ENCODE results near the gene THRAP3.
"Not testable (repeated sequence)": the region's sequence is repeated elsewhere in the genome, so short reads cannot be mapped to it uniquely, and the experiment has no call there.

The THRAP3 gene

GRCh38 chr1:36238433-36238832 lies 14.2 kb downstream of the THRAP3 start:
- TF ChIP-seq CTCF (IDR thresholded peaks at IDR 0.05; ENCODE audit: low read depth, low read length): no peak
- no peak for DNase-seq (ENCODE audit: extremely low read depth, low read depth)

- TF ChIP-seq CTCF (IDR thresholded peaks at IDR 0.05; ENCODE audit: low read depth, low read length): no peak
- DNase-seq (ENCODE audit: extremely low read depth, low read depth): no peak
These were observed 15.8 kb downstream of the THRAP3 start for GRCh38 chr1:36239941-36240637.

GRCh38 chr1:36247538-36247937 lies 23.3 kb downstream of the THRAP3 start:
- DNase-seq (ENCODE audit: extremely low read depth, low read depth): no peak
- no peak for TF ChIP-seq CTCF (IDR thresholded peaks at IDR 0.05; ENCODE audit: low read depth, low read length)

DNA sequence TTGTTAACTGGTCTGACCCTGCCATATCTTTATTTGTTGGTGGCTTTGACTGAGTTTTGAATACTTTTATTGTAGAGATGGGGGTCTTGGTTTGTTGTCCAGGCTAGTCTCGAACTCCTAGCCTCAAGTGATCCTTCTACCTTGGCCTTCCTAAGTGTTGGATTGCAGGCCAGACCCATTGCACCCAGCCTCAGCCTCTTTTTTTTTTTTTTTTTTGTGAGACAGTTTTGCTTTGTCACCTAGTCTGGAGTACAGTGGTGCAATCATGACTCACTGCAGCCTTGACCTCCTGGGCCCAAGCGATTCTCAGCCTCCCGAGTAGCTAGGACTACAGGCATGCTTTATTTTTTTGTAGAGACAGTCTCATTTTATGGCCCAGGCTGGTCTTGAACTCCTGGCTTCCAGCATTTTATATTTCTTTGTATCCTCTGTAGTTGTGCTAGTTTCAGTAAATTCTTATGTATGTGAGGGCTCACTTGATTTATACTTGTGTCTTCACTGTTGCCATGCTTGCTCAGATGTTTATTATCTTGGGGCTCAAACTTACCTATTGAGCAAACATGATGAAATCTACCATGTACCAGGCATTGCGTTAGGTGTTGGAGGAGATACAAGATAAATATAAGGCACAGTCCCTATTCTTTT lies 24.1 kb downstream of the THRAP3 start:
- no peak for TF ChIP-seq CTCF (IDR thresholded peaks at IDR 0.05; ENCODE audit: low read depth, low read length)

DNA sequence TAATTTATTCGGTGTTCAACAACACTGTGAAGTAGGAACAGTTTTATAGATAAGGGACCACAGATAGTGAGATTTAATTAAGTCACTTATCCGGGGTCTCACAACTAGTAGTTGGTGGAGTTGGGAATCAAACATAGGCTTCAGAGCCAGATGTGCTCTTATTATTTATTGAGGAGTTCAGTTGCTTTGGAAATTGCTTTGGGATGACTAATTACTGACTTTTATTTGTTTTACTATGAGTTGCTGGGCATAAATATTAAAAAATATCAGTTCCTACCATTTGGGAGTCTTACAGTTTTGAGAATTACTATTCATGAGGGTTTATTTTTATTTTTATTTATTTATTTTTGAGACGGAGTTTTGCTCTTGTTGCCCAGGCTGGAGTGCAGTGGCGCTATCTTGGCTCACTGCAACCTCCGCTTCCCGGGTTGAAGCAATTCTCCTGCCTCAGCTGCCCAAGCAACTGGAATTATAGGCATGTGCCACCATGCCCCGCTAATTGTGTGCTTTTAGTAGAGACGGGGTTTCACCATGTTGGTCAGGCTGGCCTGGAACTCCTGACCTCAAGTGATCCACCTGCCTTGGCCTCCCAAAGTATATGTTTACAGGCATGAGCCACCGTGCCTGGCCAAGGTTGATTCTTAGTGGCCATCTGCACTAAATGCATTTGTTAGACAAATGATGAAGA lies 27.7 kb downstream of the THRAP3 start:
- DNase-seq (ENCODE audit: extremely low read depth, low read depth): no peak

More for the DNA sequence above, 24.1 kb downstream of the THRAP3 start:
- DNase-seq (ENCODE audit: extremely low read depth, low read depth): peak; percentile 57

GRCh38 chr1:36252482-36252824 lies 28.2 kb downstream of the THRAP3 start:
- not testable (repeated sequence) for DNase-seq (ENCODE audit: extremely low read depth, low read depth)

More for the DNA sequence above, 27.7 kb downstream of the THRAP3 start:
- TF ChIP-seq CTCF (IDR thresholded peaks at IDR 0.05; ENCODE audit: low read depth, low read length): no peak

DNA sequence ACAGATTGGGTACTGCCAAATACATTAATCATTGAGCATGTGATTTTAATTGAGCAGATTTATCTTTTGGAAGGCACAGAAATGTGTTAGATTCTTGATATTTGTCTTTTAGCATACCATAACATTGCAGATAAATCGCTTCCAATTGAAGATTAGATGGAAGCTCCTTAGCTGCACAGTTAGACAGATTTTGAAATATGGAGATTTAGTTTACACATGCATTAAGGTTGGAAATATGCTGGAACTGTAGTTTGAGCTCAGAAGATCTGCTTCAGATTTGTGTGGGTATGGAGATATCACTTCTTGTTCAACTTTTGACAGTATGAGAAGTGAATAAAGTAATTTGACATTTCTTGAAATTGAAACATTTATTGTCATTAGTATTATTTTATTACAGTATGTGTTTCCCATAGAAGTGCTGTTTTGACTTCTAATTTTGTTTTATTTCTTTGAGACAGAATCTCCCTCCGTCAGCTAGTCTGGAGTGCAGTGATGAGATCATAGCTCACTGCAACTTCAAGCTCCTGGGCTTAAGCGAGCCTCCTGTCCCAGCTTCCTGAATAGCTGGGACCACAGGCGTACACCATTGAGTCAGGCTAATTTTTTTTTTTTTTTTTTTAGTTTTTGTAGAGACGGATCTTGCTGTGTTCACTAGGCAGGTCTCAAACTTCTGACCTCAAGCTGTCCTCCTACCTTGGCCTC lies 29.1 kb downstream of the THRAP3 start:
- no peak for DNase-seq (ENCODE audit: extremely low read depth, low read depth)
- TF ChIP-seq CTCF (IDR thresholded peaks at IDR 0.05; ENCODE audit: low read depth, low read length): no peak
